Measurements from ENCODE around the gene BASP1. TPM values are rescaled to one million over a fixed set of nuclear protein-coding genes. Genes with fewer than 3 reads are reported as not detected.
"Not testable (repeated sequence)": the region's sequence is repeated elsewhere in the genome, so short reads cannot be mapped to it uniquely, and the experiment has no call there.

BASP1 gene
- total and polyA plus RNA-seq, 7 experiments from 2014 or later = 0.23 to 9.6 (median 1.2) TPM; not detected in 1

DNA sequence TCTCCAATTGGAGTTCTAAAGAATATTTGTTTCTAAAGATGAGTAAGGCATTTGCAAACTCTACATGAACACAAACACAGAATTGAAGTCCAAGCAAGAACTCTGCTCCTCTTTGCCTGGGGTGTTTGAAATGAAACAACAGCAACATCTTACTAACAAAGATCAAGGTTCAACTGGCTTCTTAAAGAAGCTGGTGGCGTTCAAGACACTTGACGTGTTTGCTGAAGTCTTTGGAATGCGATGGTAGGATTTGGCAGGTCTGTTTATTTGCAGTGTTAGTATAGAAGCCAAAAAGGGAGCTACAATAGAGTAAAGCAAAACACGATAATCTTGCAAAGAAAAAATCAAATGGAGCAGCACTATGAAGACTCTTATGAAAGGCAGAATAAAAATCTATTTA lies 94.9 kb downstream of the BASP1 start:
- Mint-ChIP-seq H3K36me3 (no peaks in the 10 kb centered on the region), H3K9me3 (peaks cover 0 to 13% (median 6%) of the 10 kb centered on the region in 11 donors), H3K4me1 (peaks cover 0 to 7% (median 0%) of the 10 kb centered on the region in 7 donors), H3K4me3 (no peak overlapping the region), H3K27ac (no peak overlapping the region), H3K27me3 (peaks cover 0 to 3% (median 0%) of the 10 kb centered on the region in 5 donors)
- Histone ChIP-seq H3K4me1 (ENCODE audit: control insufficient read depth in 2 of 2, insufficient read depth in 2 of 2, low read length in 2 of 2) (no peaks in the 10 kb centered on the region), H3K36me3 (ENCODE audit: control insufficient read depth in 2 of 3, insufficient read depth in 3 of 3, low read length in 3 of 3) (no peaks in the 10 kb centered on the region), H3K9me3 (ENCODE audit: control insufficient read depth in 2 of 3, low read length in 3 of 3) (no peaks in the 10 kb centered on the region), H3K4me3 (ENCODE audit: low read length) (no peak overlapping the region), H3K27me3 (ENCODE audit: control insufficient read depth in 2 of 2, insufficient read depth in 2 of 2, low read length in 2 of 2) (no peaks in the 10 kb centered on the region), H3K27ac (ENCODE audit: low read depth, low read length) (no peak overlapping the region)
- ChIA-PET POLR2A (no interaction called here), CTCF (no interaction called here)
- no peak for ATAC-seq
- intact Hi-C loops (cut with micrococcal nuclease) = no loop called here
- DNase-seq = no peak

- ATAC-seq (no peak), DNase-seq (no peak)
- no peak overlapping the region for H3K4me3 ChIP-seq (ENCODE audit: low read length)
- H3K27ac ChIP-seq (ENCODE audit: low read depth, low read length) = no peak overlapping the region
- Mint-ChIP-seq H3K27me3 (no peaks in the 10 kb centered on the region), H3K4me3 (no peak overlapping the region), H3K27ac (no peak overlapping the region), H3K36me3 (no peaks in the 10 kb centered on the region), H3K4me1 (peaks cover 0 to 7% (median 0%) of the 10 kb centered on the region in 7 donors), H3K9me3 (peaks cover 0 to 12% (median 3%) of the 10 kb centered on the region in 11 donors)
- H3K27me3 ChIP-seq (ENCODE audit: control insufficient read depth in 2 of 2, insufficient read depth in 2 of 2, low read length in 2 of 2) = no peaks in the 10 kb centered on the region
- no peaks in the 10 kb centered on the region for H3K4me1 ChIP-seq (ENCODE audit: control insufficient read depth in 2 of 2, insufficient read depth in 2 of 2, low read length in 2 of 2)
- intact Hi-C loops (cut with micrococcal nuclease) = no loop called here
- POLR2A ChIA-PET = no interaction called here
- CTCF ChIA-PET = no interaction called here
- H3K9me3 ChIP-seq (ENCODE audit: control insufficient read depth in 2 of 3, low read length in 3 of 3) = no peaks in the 10 kb centered on the region
- no peaks in the 10 kb centered on the region for H3K36me3 ChIP-seq (ENCODE audit: control insufficient read depth in 2 of 3, insufficient read depth in 3 of 3, low read length in 3 of 3)
Observed at GRCh38 chr5:17314907-17315471, 97.6 kb downstream of the BASP1 start.

DNA sequence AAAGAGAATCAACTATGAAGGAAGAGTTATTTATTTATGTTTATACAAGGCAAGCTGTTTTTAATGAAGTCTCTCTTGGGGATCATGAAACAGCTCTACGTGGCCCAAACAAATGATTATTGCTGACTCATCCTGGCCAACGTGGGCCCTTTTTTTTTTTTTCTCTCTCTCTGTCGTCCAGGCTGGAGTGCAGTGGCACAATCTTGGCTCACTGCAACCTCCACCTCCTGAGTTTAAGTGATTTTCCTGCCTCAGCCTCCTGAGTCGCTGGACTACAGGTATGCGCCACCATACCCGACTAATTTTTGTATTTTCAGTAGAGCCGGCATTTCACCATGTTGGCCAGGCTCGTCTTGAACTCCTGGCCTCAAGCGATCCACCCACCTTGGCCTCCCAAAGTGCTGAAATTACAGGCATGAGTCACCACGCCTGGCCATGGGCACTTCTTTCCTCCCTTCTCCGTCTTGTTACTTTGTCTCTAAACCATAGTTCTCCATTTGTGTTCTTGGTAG lies 98.3 kb downstream of the BASP1 start:
- H3K27ac ChIP-seq (ENCODE audit: low read depth, low read length) = no peak overlapping the region
- H3K4me3 ChIP-seq (ENCODE audit: low read length) = no peak overlapping the region
- Mint-ChIP-seq H3K27me3 (no peaks in the 10 kb centered on the region), H3K4me3 (no peak overlapping the region), H3K36me3 (no peaks in the 10 kb centered on the region), H3K4me1 (peaks cover 0 to 7% (median 0%) of the 10 kb centered on the region in 7 donors), H3K9me3 (peaks cover 0 to 12% (median 3%) of the 10 kb centered on the region in 11 donors), H3K27ac (no peak overlapping the region)
- no peaks in the 10 kb centered on the region for H3K27me3 ChIP-seq (ENCODE audit: control insufficient read depth in 2 of 2, insufficient read depth in 2 of 2, low read length in 2 of 2)
- CTCF ChIA-PET = no interaction called here
- DNase-seq = no peak
- ATAC-seq = no peak
- POLR2A ChIA-PET = no interaction called here
- intact Hi-C loops (cut with micrococcal nuclease) = no loop called here
- no peaks in the 10 kb centered on the region for H3K4me1 ChIP-seq (ENCODE audit: control insufficient read depth in 2 of 2, insufficient read depth in 2 of 2, low read length in 2 of 2)
- H3K36me3 ChIP-seq (ENCODE audit: control insufficient read depth in 2 of 3, insufficient read depth in 3 of 3, low read length in 3 of 3) = no peaks in the 10 kb centered on the region
- H3K9me3 ChIP-seq (ENCODE audit: control insufficient read depth in 2 of 3, low read length in 3 of 3) = no peaks in the 10 kb centered on the region

- Mint-ChIP-seq H3K27me3 (no peaks in the 10 kb centered on the region), H3K36me3 (no peaks in the 10 kb centered on the region), H3K9me3 (peaks cover 0 to 12% (median 3%) of the 10 kb centered on the region in 11 donors), H3K4me1 (peaks cover 0 to 7% (median 0%) of the 10 kb centered on the region in 7 donors), H3K4me3 (no peak overlapping the region), H3K27ac (no peak overlapping the region)
- POLR2A ChIA-PET = no interaction called here
- DNase-seq (no peak), ATAC-seq (peak; percentile 79)
- intact Hi-C loops (cut with micrococcal nuclease) = no loop called here
- Histone ChIP-seq H3K9me3 (ENCODE audit: control insufficient read depth in 2 of 3, low read length in 3 of 3) (no peaks in the 10 kb centered on the region), H3K36me3 (ENCODE audit: control insufficient read depth in 2 of 3, insufficient read depth in 3 of 3, low read length in 3 of 3) (no peaks in the 10 kb centered on the region), H3K4me3 (ENCODE audit: low read length) (no peak overlapping the region), H3K27me3 (ENCODE audit: control insufficient read depth in 2 of 2, insufficient read depth in 2 of 2, low read length in 2 of 2) (no peaks in the 10 kb centered on the region), H3K27ac (ENCODE audit: low read depth, low read length) (no peak overlapping the region), H3K4me1 (ENCODE audit: control insufficient read depth in 2 of 2, insufficient read depth in 2 of 2, low read length in 2 of 2) (no peaks in the 10 kb centered on the region)
- CTCF ChIA-PET = no interaction called here
Observed at GRCh38 chr5:17316970-17317459, 99.6 kb downstream of the BASP1 start.

- H3K27ac ChIP-seq (ENCODE audit: low read depth, low read length) = no peak overlapping the region
- H3K27ac Mint-ChIP-seq = no peak overlapping the region
- intact Hi-C loops (cut with micrococcal nuclease) = no loop called here
Observed at GRCh38 chr5:17317473-17317872, 100.0 kb downstream of the BASP1 start.

DNA sequence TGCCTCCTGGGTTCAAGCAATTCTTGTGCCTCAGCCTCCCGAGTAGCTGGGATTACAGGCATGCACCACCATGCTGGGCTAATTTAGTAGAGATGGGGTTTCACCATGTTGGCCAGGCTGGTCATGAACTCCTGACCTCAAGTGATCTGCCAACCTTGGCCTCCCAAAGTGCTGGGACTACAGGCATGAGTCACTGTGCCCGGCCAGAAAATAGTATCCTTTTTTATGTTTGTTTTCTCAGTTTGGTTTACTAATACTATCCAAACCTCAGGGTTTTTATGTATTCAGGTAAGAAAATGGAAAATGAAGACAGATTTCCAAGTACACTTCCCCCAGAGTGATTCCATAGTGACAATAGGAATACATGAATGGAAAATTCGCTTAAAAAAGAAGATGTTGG lies 101.7 kb downstream of the BASP1 start:
- CTCF ChIA-PET = not testable (repeated sequence)

More at GRCh38 chr5:17317473-17317872, 100.0 kb downstream of the BASP1 start:
- Mint-ChIP-seq H3K4me3 (no peak overlapping the region), H3K4me1 (peaks cover 0 to 7% (median 0%) of the 10 kb centered on the region in 7 donors), H3K9me3 (peaks cover 0 to 10% (median 3%) of the 10 kb centered on the region in 11 donors), H3K27me3 (no peaks in the 10 kb centered on the region), H3K36me3 (no peaks in the 10 kb centered on the region)
- no peak for ATAC-seq
- H3K4me3 ChIP-seq (ENCODE audit: low read length) = no peak overlapping the region
- POLR2A ChIA-PET = no interaction called here
- H3K9me3 ChIP-seq (ENCODE audit: control insufficient read depth in 2 of 3, low read length in 3 of 3) = no peaks in the 10 kb centered on the region
- no peaks in the 10 kb centered on the region for H3K27me3 ChIP-seq (ENCODE audit: control insufficient read depth in 2 of 2, insufficient read depth in 2 of 2, low read length in 2 of 2)
- no peak for DNase-seq
- H3K4me1 ChIP-seq (ENCODE audit: control insufficient read depth in 2 of 2, insufficient read depth in 2 of 2, low read length in 2 of 2) = no peaks in the 10 kb centered on the region
- CTCF ChIA-PET = no interaction called here
- H3K36me3 ChIP-seq (ENCODE audit: control insufficient read depth in 2 of 3, insufficient read depth in 3 of 3, low read length in 3 of 3) = no peaks in the 10 kb centered on the region

More for the DNA sequence above, 101.7 kb downstream of the BASP1 start:
- H3K4me1 ChIP-seq (ENCODE audit: control insufficient read depth in 2 of 2, insufficient read depth in 2 of 2, low read length in 2 of 2); DNase-seq; H3K4me1 Mint-ChIP-seq; H3K27ac ChIP-seq (ENCODE audit: low read depth, low read length); H3K4me3 Mint-ChIP-seq; H3K27ac Mint-ChIP-seq; H3K9me3 ChIP-seq (ENCODE audit: control insufficient read depth in 2 of 3, low read length in 3 of 3); intact Hi-C loops (cut with micrococcal nuclease); H3K36me3 Mint-ChIP-seq; H3K27me3 ChIP-seq (ENCODE audit: control insufficient read depth in 2 of 2, insufficient read depth in 2 of 2, low read length in 2 of 2); H3K27me3 Mint-ChIP-seq; H3K4me3 ChIP-seq (ENCODE audit: low read length); POLR2A ChIA-PET; H3K36me3 ChIP-seq (ENCODE audit: control insufficient read depth in 2 of 3, insufficient read depth in 3 of 3, low read length in 3 of 3); ATAC-seq: not testable (repeated sequence)
- H3K9me3 Mint-ChIP-seq = peaks cover 0 to 10% (median 3%) of the 10 kb centered on the region in 11 donors

Measured in naive thymus-derived CD4-positive, alpha-beta T cell (primary cell).